Bronchial epithelial cell (primary cell): Measurements from ENCODE around the gene SEMA3D. TPM values are rescaled to one million over a fixed set of nuclear protein-coding genes. Genes with fewer than 3 reads are reported as not detected.

Source experiments
- DNase-seq: peaks from one replicate; pipeline ENCODE4 v3.0.0-alpha.2; 2010; ENCODE audit warnings: low read depth
- FAIRE-seq: peaks from 2 replicates; lab custom pipeline; 2011; peaks lifted over from hg19 to GRCh38; lab: Jason Lieb, UNC
- H3K27me3 ChIP-seq: 2 replicates; pipeline ENCODE4 v1.5.1; 2011; ENCODE audit warnings: low read length; ENCODE audit not compliant: control insufficient read depth, insufficient read depth
- H3K36me3 ChIP-seq: 2 replicates; pipeline ENCODE4 v1.5.1; 2011; ENCODE audit warnings: low read length; ENCODE audit not compliant: control insufficient read depth, insufficient read depth
- H3K4me3 ChIP-seq: 2 replicates; pipeline ENCODE4 v1.5.1; 2011; ENCODE audit warnings: mild to moderate bottlenecking, low read depth, low read length, control low read depth
- total RNA-seq: library from RNA; depleted of rRNA; stranded (reverse); fragments of >200 nt; gene quantifications from 2 replicates; pipeline ENCODE4 v1.2.1, GENCODE V29; 2014
- TF ChIP-seq, protein P1 (sequence below): IDR thresholded peaks from 2 replicates; pipeline ENCODE4 v1.5.1; 2011; ENCODE audit warnings: mild to moderate bottlenecking, moderate library complexity, low read length, control low read depth, inconsistent platforms; ENCODE audit not compliant: insufficient read depth, severe bottlenecking

Gene SEMA3D
- total RNA-seq, 1 donor from 2014 or later: 0.79 TPM

- no peak overlapping the region for H3K4me3 ChIP-seq
- no peaks in the 10 kb centered on the region for H3K27me3 ChIP-seq
- TF ChIP-seq, protein P1, sequence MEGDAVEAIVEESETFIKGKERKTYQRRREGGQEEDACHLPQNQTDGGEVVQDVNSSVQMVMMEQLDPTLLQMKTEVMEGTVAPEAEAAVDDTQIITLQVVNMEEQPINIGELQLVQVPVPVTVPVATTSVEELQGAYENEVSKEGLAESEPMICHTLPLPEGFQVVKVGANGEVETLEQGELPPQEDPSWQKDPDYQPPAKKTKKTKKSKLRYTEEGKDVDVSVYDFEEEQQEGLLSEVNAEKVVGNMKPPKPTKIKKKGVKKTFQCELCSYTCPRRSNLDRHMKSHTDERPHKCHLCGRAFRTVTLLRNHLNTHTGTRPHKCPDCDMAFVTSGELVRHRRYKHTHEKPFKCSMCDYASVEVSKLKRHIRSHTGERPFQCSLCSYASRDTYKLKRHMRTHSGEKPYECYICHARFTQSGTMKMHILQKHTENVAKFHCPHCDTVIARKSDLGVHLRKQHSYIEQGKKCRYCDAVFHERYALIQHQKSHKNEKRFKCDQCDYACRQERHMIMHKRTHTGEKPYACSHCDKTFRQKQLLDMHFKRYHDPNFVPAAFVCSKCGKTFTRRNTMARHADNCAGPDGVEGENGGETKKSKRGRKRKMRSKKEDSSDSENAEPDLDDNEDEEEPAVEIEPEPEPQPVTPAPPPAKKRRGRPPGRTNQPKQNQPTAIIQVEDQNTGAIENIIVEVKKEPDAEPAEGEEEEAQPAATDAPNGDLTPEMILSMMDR: no peak
- no peaks in the 10 kb centered on the region for H3K36me3 ChIP-seq
- FAIRE-seq (no peak), DNase-seq (no peak)
Observed at GRCh38 chr7:85226361-85227085, 39.7 kb upstream of the SEMA3D start.

DNA sequence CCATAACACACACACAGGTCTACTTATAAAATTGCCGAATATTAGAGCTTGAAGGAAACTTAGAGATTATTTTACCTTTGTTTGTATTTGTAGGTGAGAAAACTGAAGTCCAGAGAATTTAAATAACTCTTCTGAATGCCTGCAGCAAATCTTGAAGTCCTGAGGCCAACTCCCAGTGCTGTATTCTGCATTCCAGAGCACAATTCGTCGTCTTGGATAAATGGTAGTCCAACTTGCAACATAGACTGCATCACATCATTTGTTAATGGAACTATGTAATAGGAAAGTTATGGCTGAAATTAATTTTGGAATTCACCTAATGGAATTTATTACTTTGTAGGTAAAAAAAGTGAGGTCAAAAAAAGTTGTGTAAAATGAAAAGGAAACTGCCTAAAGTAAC lies 37.3 kb upstream of the SEMA3D start:
- Histone ChIP-seq H3K27me3 (no peaks in the 10 kb centered on the region), H3K4me3 (no peak overlapping the region), H3K36me3 (no peaks in the 10 kb centered on the region)
- TF ChIP-seq, protein P1: no peak
- FAIRE-seq (no peak), DNase-seq (no peak)

DNA sequence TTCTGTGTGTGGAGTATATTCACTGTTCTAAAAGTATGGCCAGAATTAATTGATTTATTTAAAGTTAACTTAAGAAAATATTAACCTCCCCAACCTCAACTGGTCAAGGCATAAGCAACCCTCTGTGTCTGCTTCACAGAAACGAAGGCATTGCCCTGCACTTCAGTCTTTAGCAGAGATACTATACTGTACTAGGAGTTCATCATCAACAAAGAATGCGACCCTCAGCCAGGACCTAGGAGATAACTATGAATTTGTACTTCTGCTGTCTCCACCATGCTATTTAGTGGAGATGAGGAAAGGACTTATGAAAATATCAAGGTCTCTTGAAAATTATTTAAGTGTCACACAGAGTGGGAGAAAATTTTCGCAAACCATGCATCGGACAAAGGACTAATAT lies 35.7 kb upstream of the SEMA3D start:
- no peaks in the 10 kb centered on the region for H3K27me3 ChIP-seq
- DNase-seq (no peak), FAIRE-seq (no peak)
- no peak overlapping the region for H3K4me3 ChIP-seq
- no peaks in the 10 kb centered on the region for H3K36me3 ChIP-seq
- TF ChIP-seq, protein P1: no peak

GRCh38 chr7:85221796-85222195 lies 34.9 kb upstream of the SEMA3D start:
- TF ChIP-seq, protein P1: no peak
- no peak overlapping the region for H3K4me3 ChIP-seq
- DNase-seq (no peak), FAIRE-seq (no peak)
- H3K27me3 ChIP-seq: no peaks in the 10 kb centered on the region
- H3K36me3 ChIP-seq: no peaks in the 10 kb centered on the region

DNA sequence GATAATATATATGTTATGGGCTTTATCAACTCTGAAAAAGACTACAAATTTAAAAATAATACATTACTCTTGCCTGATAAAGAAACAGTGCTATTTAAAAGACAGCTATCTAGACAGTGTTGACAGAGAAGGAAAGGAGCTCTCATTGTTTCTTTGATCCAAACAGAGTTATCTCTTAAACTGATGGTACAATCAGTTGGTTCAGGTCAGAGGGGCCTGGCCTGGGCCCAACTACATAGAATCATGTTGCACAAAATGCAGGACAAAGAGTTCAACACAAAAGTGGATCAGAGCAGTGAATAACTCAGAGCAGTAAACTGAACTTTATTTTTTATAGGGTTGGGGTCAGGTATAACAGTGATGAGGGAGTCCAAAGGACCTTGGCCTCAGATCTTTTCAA lies 33.8 kb upstream of the SEMA3D start:
- DNase-seq (no peak), FAIRE-seq (no peak)
- Histone ChIP-seq H3K4me3 (no peak overlapping the region), H3K36me3 (no peaks in the 10 kb centered on the region), H3K27me3 (no peaks in the 10 kb centered on the region)
- TF ChIP-seq, protein P1: no peak

GRCh38 chr7:85220023-85220422 lies 33.2 kb upstream of the SEMA3D start:
- TF ChIP-seq, protein P1: no peak
- FAIRE-seq (no peak), DNase-seq (no peak)
- Histone ChIP-seq H3K27me3 (no peaks in the 10 kb centered on the region), H3K4me3 (no peak overlapping the region), H3K36me3 (no peaks in the 10 kb centered on the region)
